HTERT RPE-1 (cell line): Measurements from ENCODE around the gene KCNAB2.

ENCODE experiments used
- in situ Hi-C: fragments of 300-500 bp; cut with MboI; formaldehyde crosslinking; loops from 4 replicates; pipeline ENCODE4 v1.14.3; 2020; ENCODE audit warnings: low sequenced_read_pairs

The KCNAB2 gene

DNA sequence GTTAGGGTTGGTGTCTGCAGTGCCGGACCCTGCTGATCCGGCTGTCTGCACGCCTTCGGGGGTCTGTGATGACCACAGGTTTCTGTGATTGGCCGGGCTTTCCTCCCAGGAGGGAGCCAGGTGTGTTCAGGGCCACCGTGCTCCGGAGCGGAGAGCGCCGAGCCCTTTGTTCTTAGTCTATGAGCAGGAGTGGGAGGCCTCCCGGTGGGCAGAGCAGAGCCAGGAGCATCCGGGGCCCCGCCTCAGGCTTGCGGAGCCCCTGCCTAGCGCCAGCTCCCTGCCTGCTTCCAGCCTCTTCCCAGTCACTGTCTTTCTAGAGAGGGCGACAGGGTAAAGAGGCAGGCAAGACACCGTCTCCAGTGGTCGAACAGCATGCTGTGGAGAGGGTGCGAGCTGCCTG lies 31.8 kb downstream of the KCNAB2 start:
- in situ Hi-C loops = no loop called here

DNA sequence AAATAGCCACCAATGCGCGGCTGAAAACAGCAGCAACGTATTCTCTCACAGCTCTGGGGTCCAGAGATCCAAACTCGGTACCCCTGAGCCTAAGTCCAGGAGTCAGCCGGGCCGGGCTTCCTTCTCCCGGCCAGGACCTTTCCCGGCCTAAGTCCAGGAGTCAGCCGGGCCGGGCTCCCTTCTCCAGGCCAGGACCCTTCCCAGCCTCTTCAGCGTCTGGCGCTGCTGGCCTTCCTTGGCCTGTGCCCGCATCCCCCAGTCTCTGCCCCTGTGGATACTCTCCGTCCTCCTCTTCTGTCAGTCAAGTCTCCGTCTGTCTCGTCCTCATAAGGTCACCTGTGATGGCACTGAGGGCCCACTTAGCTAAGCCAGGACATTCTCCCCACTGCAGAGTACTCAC lies 32.2 kb downstream of the KCNAB2 start:
- in situ Hi-C loops = no loop called here

DNA sequence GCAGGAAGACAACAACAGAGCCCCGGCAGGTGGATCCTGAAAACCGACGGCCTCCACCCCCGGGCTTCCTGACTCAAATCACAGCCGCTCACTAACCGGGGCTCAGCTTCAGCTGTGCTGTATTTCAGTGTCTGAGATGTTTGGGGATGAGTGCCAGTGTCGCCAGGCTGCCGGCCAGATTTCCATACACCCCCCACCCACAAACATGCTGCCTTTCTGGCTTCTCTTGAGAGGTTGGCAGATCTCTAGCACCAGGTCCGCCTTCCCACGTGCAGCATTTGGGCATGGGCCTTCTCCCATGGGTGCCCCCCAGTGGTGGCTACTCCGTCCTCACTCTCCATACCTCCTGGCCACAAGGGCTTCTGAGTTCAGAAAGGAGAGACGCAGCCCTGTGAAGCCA lies 34.8 kb downstream of the KCNAB2 start:
- in situ Hi-C loops = no loop called here

DNA sequence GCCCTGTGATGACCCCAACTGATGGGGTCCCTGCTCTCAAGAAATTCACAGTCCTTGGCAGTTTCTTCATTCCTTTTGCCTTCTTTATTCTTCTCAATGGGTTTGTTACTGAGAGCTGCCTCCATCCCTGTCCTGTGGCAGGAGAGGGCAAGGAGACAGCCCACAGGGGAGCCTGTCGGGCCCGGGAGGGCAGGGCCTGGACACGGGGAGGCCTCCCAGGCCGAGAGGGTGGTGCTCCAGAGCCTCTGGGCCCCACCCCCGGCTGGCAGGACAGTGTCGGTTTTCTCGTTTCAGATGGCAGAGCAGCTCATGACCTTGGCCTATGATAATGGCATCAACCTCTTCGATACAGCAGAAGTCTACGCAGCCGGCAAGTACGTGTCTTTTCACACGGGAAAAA lies 36.2 kb downstream of the KCNAB2 start:
- in situ Hi-C loops = no loop called here

DNA sequence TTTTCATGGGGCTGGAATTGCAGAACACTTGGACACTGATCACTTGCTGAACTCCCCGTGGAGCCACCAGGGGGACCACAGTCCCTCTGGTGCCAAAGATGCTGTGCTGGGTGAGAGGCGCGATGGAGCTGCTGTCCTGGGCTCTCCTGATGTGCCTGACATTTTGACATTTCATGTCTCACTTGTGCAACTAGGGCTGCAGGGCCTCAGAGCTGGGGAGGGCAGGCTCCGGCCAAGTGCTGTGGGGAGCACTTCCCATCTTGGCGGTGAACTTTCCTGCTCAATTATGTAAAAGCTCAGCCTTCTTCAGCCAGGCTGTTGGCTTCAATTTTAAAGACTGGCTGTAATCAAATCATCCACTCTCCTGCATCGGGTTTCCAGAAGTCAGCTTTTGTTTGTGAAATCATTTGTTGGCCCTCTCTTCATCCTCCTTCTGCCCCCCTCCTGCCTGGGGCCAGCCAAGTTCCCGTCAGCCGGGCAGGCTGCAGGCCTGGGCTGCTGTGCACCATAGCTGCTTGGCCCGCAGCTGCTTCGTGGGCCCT lies 36.8 kb downstream of the KCNAB2 start:
- in situ Hi-C loops = no loop called here

DNA sequence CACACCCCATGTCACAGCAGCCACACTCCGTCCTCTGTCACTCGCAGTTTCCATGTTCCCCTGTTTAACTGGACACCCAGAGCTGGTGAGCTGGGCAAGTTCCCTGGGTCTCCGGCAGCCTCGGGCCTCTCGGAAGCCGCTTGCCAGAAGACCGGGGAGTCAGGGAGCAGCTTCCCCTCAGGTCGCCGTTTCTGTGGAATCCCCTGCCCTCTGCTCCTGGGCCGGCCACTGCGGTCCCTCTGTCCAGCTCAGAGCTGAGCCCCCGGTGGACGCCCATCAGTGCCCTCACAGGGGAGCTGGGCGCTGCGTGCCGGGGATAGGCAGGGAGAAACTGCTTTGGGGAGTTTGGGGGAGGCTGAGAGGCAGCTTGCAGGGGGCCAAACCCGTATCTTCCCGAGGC lies 37.7 kb downstream of the KCNAB2 start:
- in situ Hi-C loops = no loop called here

DNA sequence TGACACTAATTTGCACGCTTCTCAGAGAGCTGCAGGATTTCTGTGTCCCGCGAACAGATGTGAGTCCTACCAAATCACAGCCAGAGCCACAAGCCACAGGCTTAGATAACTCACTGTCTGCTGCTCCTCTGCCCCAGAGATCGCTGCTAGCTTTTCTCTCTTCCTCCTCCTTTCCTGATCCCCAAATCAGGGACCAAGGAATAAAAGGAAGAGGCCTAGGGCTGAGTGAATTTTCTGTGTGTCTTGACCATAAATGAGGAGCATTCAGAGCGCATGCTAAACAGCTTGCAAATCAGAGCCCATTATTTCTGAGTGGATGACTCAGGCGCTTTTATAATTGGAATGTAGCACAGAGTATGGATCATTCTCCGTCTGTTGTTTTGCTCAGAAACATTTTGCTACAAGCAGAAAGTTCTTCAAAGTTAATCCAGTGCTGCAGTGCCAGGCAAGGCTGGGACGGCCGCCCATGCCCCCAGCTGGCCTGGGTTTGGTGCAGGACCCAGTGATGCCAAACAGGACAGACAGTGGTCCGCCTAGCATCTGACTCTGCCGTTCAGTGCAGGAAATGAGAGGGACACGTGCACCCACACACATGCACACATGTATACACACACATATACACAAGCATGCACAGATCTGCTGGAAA lies 38.2 kb downstream of the KCNAB2 start:
- in situ Hi-C loops = no loop called here

DNA sequence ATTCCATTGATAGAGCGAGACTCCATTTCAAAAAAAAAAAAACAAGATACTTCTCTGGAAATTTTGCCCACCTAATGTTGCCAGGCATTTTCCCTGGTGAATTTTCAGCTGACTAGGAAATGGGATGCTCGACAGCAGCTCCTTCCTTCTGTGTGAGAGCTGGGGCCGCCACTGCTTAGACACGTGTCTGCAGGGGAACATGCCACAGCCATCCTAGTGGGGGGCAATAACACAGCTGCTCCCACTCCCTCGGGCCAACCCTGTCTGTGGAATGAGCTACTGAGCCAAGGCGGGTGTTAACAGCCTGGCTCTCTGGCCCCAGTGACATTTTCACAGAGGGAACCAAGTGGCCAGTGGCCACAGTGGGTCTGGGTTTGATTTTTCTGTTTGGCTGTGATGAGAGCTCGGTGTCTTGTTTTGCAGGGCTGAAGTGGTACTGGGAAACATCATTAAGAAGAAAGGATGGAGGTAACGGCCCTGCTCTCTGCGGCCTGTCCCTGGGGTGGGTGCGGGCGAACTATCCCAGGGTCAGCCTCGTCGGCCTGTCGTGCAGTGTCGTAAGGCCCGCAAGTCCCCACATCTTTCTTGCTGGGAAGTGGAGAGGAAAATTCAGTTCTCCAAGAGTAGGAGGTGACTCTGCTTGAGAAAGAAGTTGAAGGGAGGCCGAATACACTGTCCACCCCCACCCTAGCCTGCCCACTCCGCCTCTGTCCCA lies 39.2 kb downstream of the KCNAB2 start:
- in situ Hi-C loops = no loop called here

DNA sequence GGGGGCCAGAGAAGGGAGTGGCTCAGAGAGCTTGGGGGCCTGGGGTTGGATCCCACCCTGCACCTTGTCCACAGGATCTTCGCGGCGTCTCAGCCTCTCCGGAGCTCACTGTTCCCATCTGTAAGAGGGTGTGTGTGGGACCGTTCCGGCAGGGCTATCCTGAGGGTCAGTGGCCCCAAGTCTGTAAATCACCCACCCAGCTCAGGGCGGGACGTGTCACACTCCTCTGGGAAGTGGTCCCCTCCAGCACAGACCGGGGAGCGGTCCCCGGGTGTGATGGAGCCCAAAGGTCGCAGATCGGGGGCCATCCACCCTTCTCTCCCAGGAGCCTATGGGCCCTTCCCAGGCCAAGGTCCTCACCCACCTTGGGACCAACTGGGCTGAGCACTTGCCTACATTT lies 40.0 kb downstream of the KCNAB2 start:
- in situ Hi-C loops = no loop called here

DNA sequence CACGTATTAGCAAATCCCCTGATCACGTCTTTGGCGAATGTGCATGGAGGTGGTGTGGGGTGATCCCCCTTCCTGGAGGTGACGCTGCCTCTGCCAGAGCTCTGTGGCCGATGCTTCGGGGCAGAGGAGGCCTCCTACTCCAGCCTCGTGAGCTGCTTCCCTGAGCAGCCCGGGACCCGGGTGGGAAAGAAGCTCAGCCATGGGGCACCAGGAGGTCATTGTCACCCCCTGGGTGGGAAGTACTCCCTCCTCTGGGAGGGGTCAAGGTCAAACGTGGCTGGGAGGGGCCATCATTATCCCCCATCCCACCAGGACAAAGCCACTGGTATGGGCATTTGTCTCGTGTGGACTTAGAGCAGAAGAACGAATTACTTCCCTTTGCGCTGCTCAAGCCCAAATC lies 40.7 kb downstream of the KCNAB2 start:
- in situ Hi-C loops = no loop called here

DNA sequence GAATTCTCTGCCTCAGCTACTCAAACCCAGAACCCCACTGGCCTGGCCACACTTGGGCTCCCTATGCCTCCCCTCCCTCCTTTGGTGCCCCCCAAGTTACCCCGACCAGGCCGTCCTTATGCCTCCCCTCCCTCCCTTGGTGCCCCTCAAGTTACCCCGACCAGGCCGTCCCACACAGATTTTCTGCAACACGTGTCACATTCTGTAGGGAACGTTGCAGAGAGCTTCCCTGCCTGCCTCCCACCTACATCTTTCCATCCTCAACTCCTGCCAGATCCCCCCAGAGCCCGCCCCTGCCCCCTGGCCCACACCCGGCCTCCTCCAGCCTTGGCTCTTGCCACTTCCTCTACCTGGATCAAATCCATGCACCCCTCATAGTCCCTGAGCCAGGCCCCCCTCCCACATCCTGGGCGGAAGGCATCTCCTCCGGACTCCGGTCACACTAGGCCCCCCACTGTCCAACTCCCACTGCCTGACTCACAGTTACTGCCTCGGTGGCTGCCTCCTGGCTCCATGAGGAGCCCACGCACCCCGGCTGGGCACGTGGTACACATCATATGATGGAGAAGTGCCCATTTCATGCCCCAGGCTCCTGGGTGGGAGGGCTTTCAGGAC lies 41.2 kb downstream of the KCNAB2 start:
- in situ Hi-C loops = no loop called here

DNA sequence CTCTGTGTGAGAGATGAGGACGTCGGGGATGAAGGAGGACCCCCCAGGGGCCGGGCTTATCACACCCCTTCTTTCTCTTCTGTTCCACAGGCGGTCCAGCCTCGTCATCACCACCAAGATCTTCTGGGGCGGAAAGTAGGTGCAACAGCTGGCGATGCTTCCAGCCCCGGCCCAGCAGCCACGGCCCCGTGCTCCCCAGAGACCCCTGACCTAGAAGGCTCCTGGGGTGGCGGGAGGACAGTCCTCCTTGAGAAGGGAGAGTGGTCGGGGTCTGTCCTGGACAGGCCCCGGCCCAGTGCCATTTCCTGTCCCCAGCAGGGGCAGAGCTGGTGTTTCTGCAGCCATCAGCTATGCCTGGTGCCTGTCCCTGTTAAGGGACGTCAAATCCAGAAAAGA lies 41.7 kb downstream of the KCNAB2 start:
- in situ Hi-C loops = no loop called here

DNA sequence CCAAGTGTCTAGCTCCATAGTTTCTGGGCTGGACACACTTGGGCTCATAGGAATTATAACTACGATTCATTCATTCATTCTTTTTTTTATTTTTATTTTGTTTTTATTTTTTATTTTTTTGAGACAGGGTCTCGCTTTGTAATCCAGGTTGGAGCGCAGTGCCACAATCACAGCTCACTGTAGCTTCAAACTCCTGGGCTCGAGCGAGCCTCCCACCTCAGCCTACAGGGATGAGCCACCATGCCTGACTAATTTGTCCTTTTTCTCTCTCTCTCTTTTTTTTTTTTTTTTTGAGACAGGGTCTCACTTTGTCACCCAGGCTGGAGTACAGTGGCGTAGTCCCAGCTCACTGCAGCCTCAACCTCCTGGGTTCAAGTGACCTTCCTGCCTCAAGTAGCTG lies 42.3 kb downstream of the KCNAB2 start:
- in situ Hi-C loops = no loop called here

DNA sequence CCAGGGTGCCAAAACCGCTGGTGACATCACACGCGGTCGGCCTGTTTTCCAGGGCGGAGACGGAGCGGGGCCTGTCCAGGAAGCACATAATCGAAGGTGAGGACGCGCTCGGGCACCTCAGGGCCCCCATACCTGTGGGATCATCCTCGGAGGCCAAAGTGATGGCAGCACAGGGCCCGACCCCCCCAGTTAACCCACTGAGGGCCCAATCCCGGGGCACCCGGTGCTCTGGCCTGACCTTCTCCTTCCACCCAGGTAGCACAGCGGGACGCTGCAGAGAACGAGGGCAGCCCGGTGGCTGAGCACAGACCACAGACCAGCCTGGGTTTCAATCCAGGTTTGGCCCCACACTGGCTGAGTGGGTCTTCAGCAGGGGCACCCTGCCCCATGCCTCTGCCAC lies 43.3 kb downstream of the KCNAB2 start:
- in situ Hi-C loops = no loop called here

DNA sequence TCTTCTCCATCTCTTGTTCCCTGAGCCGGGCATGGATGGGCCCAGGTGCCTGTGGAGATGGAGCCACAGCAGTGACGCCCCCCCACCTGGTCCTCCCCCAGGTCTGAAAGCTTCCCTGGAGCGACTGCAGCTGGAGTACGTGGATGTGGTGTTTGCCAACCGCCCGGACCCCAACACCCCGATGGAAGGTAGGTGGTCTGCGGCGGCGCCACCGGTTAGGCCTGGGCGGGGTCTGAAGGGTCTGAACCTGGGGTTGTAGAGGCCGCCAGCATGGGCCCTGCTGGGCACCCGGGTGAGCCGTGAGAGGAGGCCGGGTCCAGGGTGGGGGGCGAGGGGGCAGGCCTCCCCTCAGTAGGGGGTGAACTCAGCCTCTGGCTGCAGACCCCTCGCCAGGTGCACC lies 44.6 kb downstream of the KCNAB2 start:
- in situ Hi-C loops = no loop called here

DNA sequence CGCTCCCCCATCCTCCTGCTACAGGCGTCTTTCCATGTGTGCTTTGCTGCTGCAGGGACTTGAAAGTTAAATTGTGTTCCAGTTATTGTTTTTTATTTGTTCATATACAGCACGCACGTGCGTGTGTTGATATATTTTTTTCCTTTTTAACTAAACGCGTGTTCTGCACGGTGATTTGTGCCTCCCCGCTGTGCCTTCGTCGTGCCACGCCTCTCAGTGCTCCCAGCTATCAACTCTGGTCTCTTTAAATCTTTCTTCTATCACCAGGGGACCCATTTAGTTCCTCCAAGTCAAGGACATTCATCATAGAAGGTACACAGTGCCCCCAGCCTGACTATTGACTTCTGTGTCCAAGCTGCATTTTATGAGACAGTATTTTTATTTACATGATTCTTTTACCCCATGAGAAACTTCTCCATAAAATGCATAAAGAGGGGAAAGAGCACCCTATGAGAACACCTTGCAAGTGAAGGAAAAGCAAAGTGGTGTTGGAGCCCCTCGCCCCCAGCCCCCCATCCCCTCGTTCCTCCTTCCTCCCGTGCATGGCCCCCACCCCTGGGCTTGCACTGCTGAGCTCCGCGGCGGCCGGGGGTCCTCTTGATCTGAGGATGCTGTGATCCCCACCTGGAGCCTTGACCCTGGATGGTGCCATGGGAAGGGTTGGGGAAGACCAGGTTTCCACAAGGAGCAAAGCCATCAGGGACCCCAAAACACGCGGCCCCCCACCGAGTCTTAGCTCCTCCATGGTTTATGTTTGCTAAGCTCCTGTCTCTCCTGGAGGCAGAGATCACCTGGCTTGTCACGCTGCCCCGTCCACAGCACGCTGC lies 45.5 kb downstream of the KCNAB2 start:
- in situ Hi-C loops = no loop called here

DNA sequence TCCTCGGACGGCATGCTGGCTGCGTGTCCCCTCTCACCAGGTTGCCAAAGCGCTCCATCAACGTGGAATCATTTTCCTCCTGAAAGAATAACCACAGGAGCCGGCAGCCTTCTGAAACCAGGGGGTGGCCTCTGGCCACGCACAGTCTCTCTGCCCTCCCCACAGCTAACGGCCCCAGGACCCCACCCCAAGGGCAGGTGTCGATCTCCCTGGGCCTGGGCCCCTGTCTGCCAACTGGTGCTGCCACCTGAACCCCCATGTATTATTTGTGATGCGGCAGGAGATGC lies 46.1 kb downstream of the KCNAB2 start:
- in situ Hi-C loops = no loop called here

DNA sequence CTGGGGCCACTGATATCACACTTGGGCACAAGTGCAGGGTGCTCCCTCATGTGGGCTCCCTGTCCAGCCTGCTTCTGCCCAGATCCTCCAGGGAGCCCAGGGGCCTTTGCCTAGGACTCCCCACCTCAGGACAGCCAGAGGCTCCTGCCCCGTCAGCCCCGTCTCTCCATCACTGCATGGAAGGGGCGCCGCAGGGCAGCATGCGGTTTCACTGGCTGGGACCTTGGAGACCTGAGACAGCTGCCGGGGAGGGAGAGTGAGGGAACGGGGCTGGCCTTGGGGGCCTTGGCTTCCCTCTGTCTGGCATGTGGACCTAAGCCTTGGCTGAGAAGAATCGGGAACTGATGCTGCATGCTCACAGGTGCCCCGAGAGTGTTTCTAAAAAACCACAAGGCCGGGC lies 46.5 kb downstream of the KCNAB2 start:
- in situ Hi-C loops = no loop called here

DNA sequence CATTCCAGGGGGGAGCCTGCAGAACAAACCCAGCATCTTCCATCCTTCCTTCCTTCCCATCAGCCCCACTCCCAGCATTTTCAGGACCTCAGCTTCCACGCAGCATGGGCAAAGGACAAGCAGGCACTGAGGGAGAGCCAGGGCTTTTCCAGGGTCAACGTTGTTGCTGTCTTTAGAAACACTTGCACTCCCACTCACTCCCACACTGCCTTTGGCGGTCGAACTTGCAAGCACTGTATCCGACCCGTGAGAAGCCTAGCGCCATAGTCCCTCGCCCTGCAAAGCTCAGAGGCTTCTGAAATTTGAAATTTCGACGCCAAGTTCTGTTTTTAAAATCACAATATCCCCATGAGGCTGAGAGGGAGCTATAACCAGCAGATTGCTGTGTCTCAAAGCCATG lies 47.4 kb downstream of the KCNAB2 start:
- in situ Hi-C loops = no loop called here

DNA sequence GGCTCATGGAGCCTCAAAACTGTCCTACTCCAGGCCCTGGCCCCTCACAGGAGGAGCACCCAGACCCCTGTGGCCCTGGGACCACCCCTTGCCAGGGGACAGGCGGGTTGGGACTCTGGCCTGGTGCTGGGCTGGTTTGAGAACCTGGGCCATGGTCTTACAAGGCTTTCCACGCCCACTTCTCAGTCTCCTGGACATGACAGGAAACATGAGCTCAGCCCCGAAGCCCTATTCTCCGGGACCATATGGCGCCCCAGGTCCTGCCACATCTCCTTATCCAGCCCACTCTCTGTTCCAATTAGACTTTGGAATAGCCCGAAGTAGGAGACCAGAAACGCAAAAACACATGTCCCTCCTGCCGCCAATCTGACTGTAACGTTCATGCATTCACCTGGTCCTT lies 47.9 kb downstream of the KCNAB2 start:
- in situ Hi-C loops = no loop called here

DNA sequence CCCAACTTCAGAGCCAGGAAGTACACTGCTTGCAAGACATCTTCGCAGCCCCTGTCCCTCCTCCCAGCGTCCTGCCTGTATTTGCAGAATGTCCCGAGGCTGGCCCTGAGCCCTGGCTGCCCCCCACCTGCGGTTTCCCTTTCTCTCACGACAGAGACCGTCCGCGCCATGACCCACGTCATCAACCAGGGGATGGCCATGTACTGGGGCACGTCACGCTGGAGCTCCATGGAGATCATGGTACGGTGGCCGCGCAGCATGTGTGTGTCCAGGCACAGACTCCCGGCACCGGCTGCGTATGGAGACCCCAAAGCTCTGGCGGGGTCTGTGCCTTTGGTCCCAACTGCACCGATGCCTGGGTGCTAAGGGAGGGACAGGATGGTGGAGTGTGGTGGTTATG lies 48.6 kb downstream of the KCNAB2 start:
- in situ Hi-C loops = no loop called here
